ENCODE results near the gene ZFPM1.

- no peak for TF ChIP-seq CTCF (IDR thresholded peaks at IDR 0.05; ENCODE audit: insufficient read depth, low read length, poor library complexity, severe bottlenecking)
- TF ChIP-seq EZH2phosphoT487 (conservative IDR thresholded peaks at IDR 0.05; ENCODE audit: low read length) = no peak
These were observed 42.2 kb downstream of the ZFPM1 start for GRCh38 chr16:88495268-88495772.

All from SU-DHL-6 (cell line).